Activated CD8-positive, alpha-beta T cell treated with anti-CD3 and anti-CD28 coated beads for 36 hours (primary cell): ENCODE measurements around the gene CAMSAP3. TPM values are rescaled to one million over a fixed set of nuclear protein-coding genes. Genes with fewer than 3 reads are reported as not detected.
A peak's percentile ranks its signal among the peaks of the same experiment; 100 is the strongest.

Experiments
- ATAC-seq: fragments of 200-7000 bp; cut with Tn5 transposase; one replicate; pipeline ENCODE4 v1.10.0; 2021; ENCODE audit warnings: mild to moderate bottlenecking, moderate library complexity
- CTCF ChIA-PET: fragments of 350-600 bp; sonication (Branson Sonifier 250); formaldehyde crosslinking; loops from one replicate; lab custom pipeline; 2021; ENCODE audit warnings: antibody characterized with exemption; lab: Charles Lee
- POLR2A ChIA-PET: fragments of 350-600 bp; sonication (Branson Sonifier 250); formaldehyde crosslinking; loops from one replicate; lab custom pipeline; 2021; ENCODE audit warnings: antibody characterized with exemption; lab: Charles Lee
- DNase-seq: peaks from one replicate; pipeline ENCODE4 v3.0.0-alpha.2; 2020
- H3K27ac Mint-ChIP-seq: one replicate; pipeline ENCODE4 v1.8.0; 2021; ENCODE audit warnings: mild to moderate bottlenecking, mixed read lengths
- H3K27me3 Mint-ChIP-seq: one replicate; pipeline ENCODE4 v1.8.0; 2021; ENCODE audit warnings: mixed read lengths
- H3K36me3 Mint-ChIP-seq: one replicate; pipeline ENCODE4 v1.8.0; 2021; ENCODE audit warnings: low read depth, mixed read lengths
- H3K4me1 Mint-ChIP-seq: one replicate; pipeline ENCODE4 v1.8.0; 2021; ENCODE audit warnings: low read depth, mixed read lengths
- H3K4me3 Mint-ChIP-seq: one replicate; pipeline ENCODE4 v1.8.0; 2021; ENCODE audit warnings: mild to moderate bottlenecking, moderate library complexity, mixed read lengths
- H3K9me3 Mint-ChIP-seq: one replicate; pipeline ENCODE4 v1.8.0; 2021; ENCODE audit warnings: mixed read lengths
- intact Hi-C: fragments of 100-400 bp; cut with micrococcal nuclease; formaldehyde crosslinking; loops from one replicate; pipeline ENCODE4 v1.10.0; 2022
- total RNA-seq, 2 experiments: library from RNA; stranded (reverse); gene quantifications; one replicate each; pipeline ENCODE4 v1.2.3, GENCODE V29; 2021
- TF ChIP-seq, protein P1 (sequence below): fragments of 200-600 bp; IDR thresholded peaks from one replicate; pipeline ENCODE4 v1.8.0; 2022; ENCODE audit warnings: antibody characterized with exemption, mild to moderate bottlenecking

CAMSAP3 gene
- total RNA-seq, 2 experiments from 2014 or later = 0.25 to 0.63 TPM

DNA sequence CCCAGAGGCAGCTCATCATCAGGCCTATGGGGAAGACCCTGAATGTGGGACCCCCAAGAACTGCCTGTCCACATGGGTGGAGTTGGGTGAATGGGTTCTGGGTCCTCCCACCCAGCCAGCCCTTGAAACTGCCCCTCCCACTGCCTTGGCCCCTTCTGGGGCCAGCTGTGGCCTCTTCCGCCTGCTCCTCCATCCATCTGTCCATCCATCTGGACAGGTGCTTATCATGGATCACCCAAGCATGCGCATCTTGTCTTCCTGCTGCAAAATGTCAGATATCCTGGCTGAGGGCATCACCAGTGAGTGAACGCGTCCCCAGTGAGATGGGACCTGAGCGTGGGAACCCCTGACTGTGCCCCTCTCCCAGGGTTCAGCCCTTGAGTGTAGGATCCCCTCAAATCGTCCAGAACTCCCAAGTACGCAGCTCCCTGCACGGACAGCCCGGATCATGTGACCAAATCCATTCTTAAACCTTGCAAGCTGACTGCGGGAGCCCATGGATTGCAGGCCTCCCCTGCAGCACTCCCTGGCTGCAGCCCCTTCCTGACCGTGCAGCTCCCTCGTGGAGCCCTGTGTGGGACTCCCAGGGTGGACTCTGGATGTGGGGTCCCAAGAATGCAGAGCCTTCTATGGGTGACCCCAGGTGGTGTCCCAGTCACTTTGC, 43.3 kb downstream of the CAMSAP3 start:
- ATAC-seq = no peak
- CTCF ChIA-PET = interaction anchor here (0.6 to 2.5 kb wide), 4 partner anchors 9 to 71 kb away, joined by 3 to 14 read pairs (median 6); partner anchors contain the start of genes PET100, TRAPPC5 and XAB2
- Mint-ChIP-seq H3K36me3 (peaks cover 12% of the 10 kb centered on the region), H3K4me1 (peaks cover 29% of the 10 kb centered on the region), H3K27ac (no peak overlapping the region), H3K9me3 (peaks cover 6% of the 10 kb centered on the region), H3K27me3 (no peaks in the 10 kb centered on the region), H3K4me3 (peak overlapping the region; percentile 21)
- POLR2A ChIA-PET = interaction anchor here (1.9 kb wide), 2 partner anchors 10 kb away, joined by 8 to 10 read pairs; partner anchors contain the start of genes PET100 and XAB2
- intact Hi-C loops = no loop called here
- DNase-seq = no peak
- TF ChIP-seq, protein P1, sequence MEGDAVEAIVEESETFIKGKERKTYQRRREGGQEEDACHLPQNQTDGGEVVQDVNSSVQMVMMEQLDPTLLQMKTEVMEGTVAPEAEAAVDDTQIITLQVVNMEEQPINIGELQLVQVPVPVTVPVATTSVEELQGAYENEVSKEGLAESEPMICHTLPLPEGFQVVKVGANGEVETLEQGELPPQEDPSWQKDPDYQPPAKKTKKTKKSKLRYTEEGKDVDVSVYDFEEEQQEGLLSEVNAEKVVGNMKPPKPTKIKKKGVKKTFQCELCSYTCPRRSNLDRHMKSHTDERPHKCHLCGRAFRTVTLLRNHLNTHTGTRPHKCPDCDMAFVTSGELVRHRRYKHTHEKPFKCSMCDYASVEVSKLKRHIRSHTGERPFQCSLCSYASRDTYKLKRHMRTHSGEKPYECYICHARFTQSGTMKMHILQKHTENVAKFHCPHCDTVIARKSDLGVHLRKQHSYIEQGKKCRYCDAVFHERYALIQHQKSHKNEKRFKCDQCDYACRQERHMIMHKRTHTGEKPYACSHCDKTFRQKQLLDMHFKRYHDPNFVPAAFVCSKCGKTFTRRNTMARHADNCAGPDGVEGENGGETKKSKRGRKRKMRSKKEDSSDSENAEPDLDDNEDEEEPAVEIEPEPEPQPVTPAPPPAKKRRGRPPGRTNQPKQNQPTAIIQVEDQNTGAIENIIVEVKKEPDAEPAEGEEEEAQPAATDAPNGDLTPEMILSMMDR = no peak

DNA sequence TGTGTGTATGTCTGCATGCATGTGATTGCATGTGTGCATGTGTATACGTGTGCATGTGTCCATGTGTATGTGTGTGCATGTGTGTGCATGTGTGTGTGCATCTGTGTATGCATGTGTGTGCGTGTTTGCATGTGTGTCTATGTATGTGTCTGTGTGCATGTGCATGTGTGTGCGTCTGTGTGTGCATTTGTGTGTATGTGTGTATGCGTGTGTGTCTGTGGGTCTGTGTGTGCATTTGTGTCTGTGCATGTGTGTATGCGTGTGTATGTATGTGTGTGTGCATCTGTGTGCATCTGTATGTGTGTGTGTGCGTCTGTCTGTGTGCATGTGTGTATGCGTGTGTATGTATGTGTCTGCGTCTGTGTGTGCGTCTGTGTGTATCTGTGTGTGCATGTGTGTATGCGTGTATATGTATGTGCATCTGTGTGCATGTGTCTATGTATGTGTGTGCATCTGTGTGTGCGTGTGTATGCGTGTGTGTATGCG, 44.2 kb downstream of the CAMSAP3 start:
- TF ChIP-seq, protein P1 = no peak
- CTCF ChIA-PET = interaction anchor here (0.6 kb wide), 1 partner anchor 17 kb away, joined by 3 read pairs; no protein-coding TSS in a partner anchor
- DNase-seq = no peak
- H3K27me3 Mint-ChIP-seq = no peaks in the 10 kb centered on the region
- H3K27ac Mint-ChIP-seq = no peak overlapping the region
- H3K4me1 Mint-ChIP-seq = peaks cover 29% of the 10 kb centered on the region
- no peak overlapping the region for H3K4me3 Mint-ChIP-seq
- intact Hi-C loops = no loop called here
- H3K36me3 Mint-ChIP-seq = peaks cover 14% of the 10 kb centered on the region
- peaks cover 6% of the 10 kb centered on the region for H3K9me3 Mint-ChIP-seq
- POLR2A ChIA-PET = no interaction called here
- no peak for ATAC-seq

DNA sequence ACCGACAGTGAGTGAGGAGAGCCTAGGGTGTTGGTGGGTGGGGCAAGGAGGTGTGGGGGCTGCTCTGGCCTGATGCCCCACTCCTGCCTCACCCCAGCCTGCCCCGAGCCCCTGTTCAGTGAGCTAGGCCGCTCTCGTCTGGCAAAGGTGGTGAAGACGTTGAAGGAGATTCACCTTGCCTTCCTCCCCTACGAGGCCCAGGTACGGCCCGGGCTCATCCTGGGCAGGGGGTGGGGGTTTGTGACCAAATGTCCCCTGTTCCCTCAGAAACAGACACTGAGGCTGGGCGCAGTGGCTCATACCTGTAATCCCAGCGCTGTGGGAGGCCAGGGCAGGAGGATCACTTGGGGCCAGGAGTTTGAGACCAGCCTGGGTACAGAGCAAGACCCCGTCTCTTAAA, 45.1 kb downstream of the CAMSAP3 start:
- Mint-ChIP-seq H3K4me3 (no peak overlapping the region), H3K9me3 (peaks cover 6% of the 10 kb centered on the region), H3K4me1 (peaks cover 26% of the 10 kb centered on the region), H3K36me3 (peaks cover 17% of the 10 kb centered on the region), H3K27me3 (no peaks in the 10 kb centered on the region), H3K27ac (no peak overlapping the region)
- intact Hi-C loops = no loop called here
- ChIA-PET CTCF (interaction anchor here (1.9 kb wide), 1 partner anchor 40 kb away, joined by 6 read pairs; the partner anchor contains the start of gene TRAPPC5), POLR2A (interaction anchor here (1.0 to 1.3 kb wide), 2 partner anchors 10 to 11 kb away, joined by 3 to 10 read pairs; partner anchors contain the start of genes PET100 and XAB2)
- TF ChIP-seq, protein P1 = no peak
- DNase-seq = no peak
- no peak for ATAC-seq

DNA sequence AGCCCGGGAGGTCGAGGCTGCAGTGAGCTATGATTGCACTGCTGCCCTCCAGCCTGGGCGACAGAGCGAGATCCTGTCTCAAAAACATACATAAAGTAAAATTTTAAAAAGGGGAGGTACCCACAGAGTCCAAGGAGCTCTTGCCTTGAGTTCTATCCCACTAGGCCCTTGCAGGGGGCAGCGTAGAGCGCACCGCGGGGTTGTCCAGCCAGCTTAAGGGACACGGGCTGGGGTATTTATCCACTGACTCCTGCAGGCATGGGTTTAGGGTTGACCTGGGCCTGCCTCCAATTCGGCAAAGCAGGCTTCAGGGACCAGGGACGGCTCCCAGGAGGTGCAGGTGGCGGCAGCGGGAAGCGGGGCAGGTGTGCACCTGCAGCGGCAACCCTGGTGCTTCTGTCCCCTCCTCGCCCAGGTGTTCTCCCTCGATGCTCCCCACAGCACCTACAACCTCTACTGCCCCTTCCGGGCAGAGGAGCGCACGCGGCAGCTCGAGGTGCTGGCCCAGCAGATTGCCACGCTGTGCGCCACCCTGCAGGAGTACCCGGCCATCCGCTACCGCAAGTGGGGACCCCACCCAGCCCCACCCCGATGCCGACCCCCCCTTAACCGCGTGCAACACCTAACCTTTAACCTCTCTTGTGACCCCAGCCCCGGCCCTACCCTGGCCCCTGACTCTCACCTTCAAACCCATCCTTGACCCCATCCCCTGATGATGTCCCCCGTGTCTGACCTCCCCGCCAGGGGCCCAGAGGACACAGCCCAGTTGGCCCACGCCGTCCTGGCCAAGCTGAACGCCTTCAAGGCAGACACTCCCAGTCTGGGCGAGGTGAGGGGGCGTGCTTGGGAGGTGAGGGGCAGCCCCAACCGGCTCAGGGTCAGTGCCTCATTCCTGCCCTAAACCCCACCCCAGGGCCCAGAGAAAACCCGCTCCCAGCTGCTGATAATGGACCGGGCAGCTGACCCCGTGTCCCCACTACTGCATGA, 45.9 kb downstream of the CAMSAP3 start:
- DNase-seq = no peak
- ChIA-PET POLR2A (interaction anchor here (0.9 to 1.3 kb wide), 3 partner anchors 9 to 40 kb away, joined by 3 to 10 read pairs (median 3); partner anchors contain the start of genes PET100 and XAB2), CTCF (interaction anchor here (1.2 to 1.9 kb wide), 4 partner anchors 10 to 158 kb away, joined by 3 to 6 read pairs (median 6); partner anchors contain the start of gene TRAPPC5)
- H3K27me3 Mint-ChIP-seq = no peaks in the 10 kb centered on the region
- H3K36me3 Mint-ChIP-seq = peaks cover 18% of the 10 kb centered on the region
- intact Hi-C loops = no loop called here
- no peak overlapping the region for H3K27ac Mint-ChIP-seq
- no peak for ATAC-seq
- peaks cover 19% of the 10 kb centered on the region for H3K4me1 Mint-ChIP-seq
- no peak overlapping the region for H3K4me3 Mint-ChIP-seq
- peaks cover 6% of the 10 kb centered on the region for H3K9me3 Mint-ChIP-seq
- TF ChIP-seq, protein P1 = no peak
